ENCODE results near the gene RHD. TPM values are rescaled to one million over a fixed set of nuclear protein-coding genes. Genes with fewer than 3 reads are reported as not detected.

RHD gene
- total RNA-seq, 1 experiment from 2014 or later = not detected

DNA sequence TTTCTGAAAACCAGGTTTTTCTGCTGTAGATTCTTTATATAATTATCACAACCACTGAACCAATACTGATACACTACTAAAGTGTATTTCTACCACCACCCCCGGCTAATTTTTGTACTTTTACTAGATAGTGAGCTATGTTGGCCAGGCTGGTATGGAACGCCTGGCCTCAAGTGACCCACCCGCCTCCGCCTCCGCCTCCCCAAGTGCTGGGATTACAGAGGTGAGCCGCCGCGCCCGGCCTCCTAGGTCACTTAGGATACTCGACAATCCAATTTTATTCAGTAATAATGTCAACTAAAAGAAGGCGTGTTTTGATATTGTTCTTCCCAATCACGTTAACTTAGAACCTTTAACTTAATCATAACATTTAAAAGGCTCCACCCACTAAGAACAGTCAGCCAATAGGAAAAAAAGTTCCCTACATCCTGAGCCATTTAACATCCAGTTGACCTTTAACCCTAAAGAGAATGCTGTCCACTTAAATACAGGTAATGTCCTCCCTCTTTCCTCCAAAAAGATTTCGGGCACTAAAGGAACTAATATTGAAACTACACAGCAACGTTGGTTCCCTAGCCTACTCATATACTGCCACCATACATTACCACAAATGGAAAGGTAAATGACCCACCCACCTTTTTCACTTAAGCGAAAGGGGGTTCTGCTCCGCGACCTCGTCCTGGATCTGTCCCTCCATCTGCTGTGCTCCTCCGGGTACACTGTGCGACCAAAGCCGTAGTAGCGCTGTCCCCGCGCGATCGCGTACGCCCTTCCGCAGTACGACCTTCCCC, 26.3 kb upstream of the RHD start:
- Mint-ChIP-seq H3K27me3 (ENCODE audit: low read depth) (no peaks in the 10 kb centered on the region), H3K9me3 (no peaks in the 10 kb centered on the region), H3K4me1 (peaks cover 22% of the 10 kb centered on the region), H3K27ac (peak overlapping the region; percentile 96), H3K4me3 (peak overlapping the region; percentile 97), H3K36me3 (peaks cover 46% of the 10 kb centered on the region)
- ATAC-seq (no peak), DNase-seq (ENCODE audit: low spot score) (no peak)
- ChIA-PET POLR2A (no interaction called here), CTCF (no interaction called here)
- TF ChIP-seq JUN (CRISPR knock-in tag; IDR thresholded peaks at IDR 0.05) (no peak), MYBL2 (CRISPR knock-in tag; IDR thresholded peaks at IDR 0.05) (no peak), SOX15 (CRISPR knock-in tag; IDR thresholded peaks at IDR 0.05) (no peak), ZMAT4 (CRISPR knock-in tag; IDR thresholded peaks at IDR 0.05) (no peak), ZNF219 (CRISPR knock-in tag; IDR thresholded peaks at IDR 0.05; ENCODE audit: borderline replicate concordance) (no peak)
- TF ChIP-seq, protein P1, sequence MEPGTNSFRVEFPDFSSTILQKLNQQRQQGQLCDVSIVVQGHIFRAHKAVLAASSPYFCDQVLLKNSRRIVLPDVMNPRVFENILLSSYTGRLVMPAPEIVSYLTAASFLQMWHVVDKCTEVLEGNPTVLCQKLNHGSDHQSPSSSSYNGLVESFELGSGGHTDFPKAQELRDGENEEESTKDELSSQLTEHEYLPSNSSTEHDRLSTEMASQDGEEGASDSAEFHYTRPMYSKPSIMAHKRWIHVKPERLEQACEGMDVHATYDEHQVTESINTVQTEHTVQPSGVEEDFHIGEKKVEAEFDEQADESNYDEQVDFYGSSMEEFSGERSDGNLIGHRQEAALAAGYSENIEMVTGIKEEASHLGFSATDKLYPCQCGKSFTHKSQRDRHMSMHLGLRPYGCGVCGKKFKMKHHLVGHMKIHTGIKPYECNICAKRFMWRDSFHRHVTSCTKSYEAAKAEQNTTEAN (CRISPR knock-in tag; IDR thresholded peaks at IDR 0.05) = no peak

DNA sequence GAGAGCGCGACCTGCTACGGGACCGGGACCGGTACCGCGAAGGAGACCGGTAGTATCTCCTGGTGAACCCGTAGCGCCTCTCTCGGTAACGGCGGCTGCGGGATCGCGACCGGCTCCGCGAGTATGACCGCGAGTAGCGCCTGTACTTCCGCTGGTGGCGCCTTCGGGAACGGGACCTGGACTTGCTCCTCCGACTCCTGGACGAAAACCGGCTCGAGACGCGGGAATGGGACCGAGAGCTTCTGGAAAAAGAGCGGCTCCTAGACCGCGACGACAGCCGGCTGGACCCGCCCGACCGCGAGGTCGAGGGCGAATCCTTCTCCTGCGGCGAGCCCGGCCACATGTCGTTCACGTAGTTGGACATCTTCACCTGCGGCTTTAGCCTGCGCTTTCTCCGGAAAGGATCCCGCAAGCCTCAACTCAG, 25.7 kb upstream of the RHD start:
- Mint-ChIP-seq H3K4me1 (peaks cover 22% of the 10 kb centered on the region), H3K9me3 (no peaks in the 10 kb centered on the region), H3K27ac (peak overlapping the region; percentile 96), H3K4me3 (peak overlapping the region; percentile 97), H3K27me3 (ENCODE audit: low read depth) (no peaks in the 10 kb centered on the region), H3K36me3 (peaks cover 46% of the 10 kb centered on the region)
- ATAC-seq (no peak), DNase-seq (ENCODE audit: low spot score) (peak; percentile 52)
- CTCF ChIA-PET = interaction anchor here (1.4 to 1.7 kb wide), 3 partner anchors 7 to 14 kb away, joined by 6 to 11 read pairs (median 10); partner anchors contain the start of gene SYF2
- POLR2A ChIA-PET = interaction anchor here (2.2 kb wide), 1 partner anchor 14 kb away, joined by 21 read pairs; the partner anchor contains the start of gene SYF2
- TF ChIP-seq ZNF317 (CRISPR knock-in tag; IDR thresholded peaks at IDR 0.05; ENCODE audit: borderline replicate concordance, low read depth) (no peak), CTCF (IDR thresholded peaks at IDR 0.05) (no peak), TEAD1 (CRISPR knock-in tag; IDR thresholded peaks at IDR 0.05) (no peak), SMAD4 (CRISPR knock-in tag; IDR thresholded peaks at IDR 0.05) (no peak), MLX (CRISPR knock-in tag; IDR thresholded peaks at IDR 0.05) (no peak), ZNF425 (CRISPR knock-in tag; conservative IDR thresholded peaks at IDR 0.05) (no peak), KAT7 (CRISPR knock-in tag; IDR thresholded peaks at IDR 0.05; ENCODE audit: borderline replicate concordance) (no peak; the same call in 1 of the 2 replicates), NR2C2 (CRISPR knock-in tag; IDR thresholded peaks at IDR 0.05) (peak; percentile 64), CREB1 (CRISPR knock-in tag; IDR thresholded peaks at IDR 0.05) (peak; percentile 57; the same call in 1 of the 2 replicates)
- TF ChIP-seq, protein P2, sequence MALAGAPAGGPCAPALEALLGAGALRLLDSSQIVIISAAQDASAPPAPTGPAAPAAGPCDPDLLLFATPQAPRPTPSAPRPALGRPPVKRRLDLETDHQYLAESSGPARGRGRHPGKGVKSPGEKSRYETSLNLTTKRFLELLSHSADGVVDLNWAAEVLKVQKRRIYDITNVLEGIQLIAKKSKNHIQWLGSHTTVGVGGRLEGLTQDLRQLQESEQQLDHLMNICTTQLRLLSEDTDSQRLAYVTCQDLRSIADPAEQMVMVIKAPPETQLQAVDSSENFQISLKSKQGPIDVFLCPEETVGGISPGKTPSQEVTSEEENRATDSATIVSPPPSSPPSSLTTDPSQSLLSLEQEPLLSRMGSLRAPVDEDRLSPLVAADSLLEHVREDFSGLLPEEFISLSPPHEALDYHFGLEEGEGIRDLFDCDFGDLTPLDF (CRISPR knock-in tag; IDR thresholded peaks at IDR 0.05) = peak; percentile 47; the same call in 1 of the 2 replicates
- TF ChIP-seq, protein P3, sequence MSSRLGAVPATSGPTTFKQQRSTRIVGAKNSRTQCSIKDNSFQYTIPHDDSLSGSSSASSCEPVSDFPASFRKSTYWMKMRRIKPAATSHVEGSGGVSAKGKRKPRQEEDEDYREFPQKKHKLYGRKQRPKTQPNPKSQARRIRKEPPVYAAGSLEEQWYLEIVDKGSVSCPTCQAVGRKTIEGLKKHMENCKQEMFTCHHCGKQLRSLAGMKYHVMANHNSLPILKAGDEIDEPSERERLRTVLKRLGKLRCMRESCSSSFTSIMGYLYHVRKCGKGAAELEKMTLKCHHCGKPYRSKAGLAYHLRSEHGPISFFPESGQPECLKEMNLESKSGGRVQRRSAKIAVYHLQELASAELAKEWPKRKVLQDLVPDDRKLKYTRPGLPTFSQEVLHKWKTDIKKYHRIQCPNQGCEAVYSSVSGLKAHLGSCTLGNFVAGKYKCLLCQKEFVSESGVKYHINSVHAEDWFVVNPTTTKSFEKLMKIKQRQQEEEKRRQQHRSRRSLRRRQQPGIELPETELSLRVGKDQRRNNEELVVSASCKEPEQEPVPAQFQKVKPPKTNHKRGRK (CRISPR knock-in tag; IDR thresholded peaks at IDR 0.05; ENCODE audit: borderline replicate concordance) = no peak
- TF ChIP-seq, protein P4, sequence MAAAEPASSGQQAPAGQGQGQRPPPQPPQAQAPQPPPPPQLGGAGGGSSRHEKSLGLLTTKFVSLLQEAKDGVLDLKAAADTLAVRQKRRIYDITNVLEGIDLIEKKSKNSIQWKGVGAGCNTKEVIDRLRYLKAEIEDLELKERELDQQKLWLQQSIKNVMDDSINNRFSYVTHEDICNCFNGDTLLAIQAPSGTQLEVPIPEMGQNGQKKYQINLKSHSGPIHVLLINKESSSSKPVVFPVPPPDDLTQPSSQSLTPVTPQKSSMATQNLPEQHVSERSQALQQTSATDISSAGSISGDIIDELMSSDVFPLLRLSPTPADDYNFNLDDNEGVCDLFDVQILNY (CRISPR knock-in tag; IDR thresholded peaks at IDR 0.05) = no peak
- TF ChIP-seq, protein P5, sequence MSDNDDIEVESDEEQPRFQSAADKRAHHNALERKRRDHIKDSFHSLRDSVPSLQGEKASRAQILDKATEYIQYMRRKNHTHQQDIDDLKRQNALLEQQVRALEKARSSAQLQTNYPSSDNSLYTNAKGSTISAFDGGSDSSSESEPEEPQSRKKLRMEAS (CRISPR knock-in tag; IDR thresholded peaks at IDR 0.05) = no peak
- TF ChIP-seq, protein P6, sequence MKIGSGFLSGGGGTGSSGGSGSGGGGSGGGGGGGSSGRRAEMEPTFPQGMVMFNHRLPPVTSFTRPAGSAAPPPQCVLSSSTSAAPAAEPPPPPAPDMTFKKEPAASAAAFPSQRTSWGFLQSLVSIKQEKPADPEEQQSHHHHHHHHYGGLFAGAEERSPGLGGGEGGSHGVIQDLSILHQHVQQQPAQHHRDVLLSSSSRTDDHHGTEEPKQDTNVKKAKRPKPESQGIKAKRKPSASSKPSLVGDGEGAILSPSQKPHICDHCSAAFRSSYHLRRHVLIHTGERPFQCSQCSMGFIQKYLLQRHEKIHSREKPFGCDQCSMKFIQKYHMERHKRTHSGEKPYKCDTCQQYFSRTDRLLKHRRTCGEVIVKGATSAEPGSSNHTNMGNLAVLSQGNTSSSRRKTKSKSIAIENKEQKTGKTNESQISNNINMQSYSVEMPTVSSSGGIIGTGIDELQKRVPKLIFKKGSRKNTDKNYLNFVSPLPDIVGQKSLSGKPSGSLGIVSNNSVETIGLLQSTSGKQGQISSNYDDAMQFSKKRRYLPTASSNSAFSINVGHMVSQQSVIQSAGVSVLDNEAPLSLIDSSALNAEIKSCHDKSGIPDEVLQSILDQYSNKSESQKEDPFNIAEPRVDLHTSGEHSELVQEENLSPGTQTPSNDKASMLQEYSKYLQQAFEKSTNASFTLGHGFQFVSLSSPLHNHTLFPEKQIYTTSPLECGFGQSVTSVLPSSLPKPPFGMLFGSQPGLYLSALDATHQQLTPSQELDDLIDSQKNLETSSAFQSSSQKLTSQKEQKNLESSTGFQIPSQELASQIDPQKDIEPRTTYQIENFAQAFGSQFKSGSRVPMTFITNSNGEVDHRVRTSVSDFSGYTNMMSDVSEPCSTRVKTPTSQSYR (CRISPR knock-in tag; IDR thresholded peaks at IDR 0.05) = peak; percentile 24; the same call in 1 of the 2 replicates

All from WTC11 (cell line).